ENCODE data around the gene IRAK1.

- TF ChIP-seq YY1 (IDR thresholded peaks at IDR 0.05; ENCODE audit: insufficient read depth, insufficient read length) (no peak), ZNF274 (IDR thresholded peaks at IDR 0.05; ENCODE audit: low read depth, low read length) (no peak)
Observed at GRCh38 chrX:154044091-154044490, 24.4 kb upstream of the IRAK1 start.
